K562 (cell line): Measurements from ENCODE around the gene CHRNA9. TPM values are rescaled to one million over a fixed set of nuclear protein-coding genes. Genes with fewer than 3 reads are reported as not detected.

Experiments used
- ARID1B ChIP-seq: fragments of 450-650 bp; IDR thresholded peaks from 2 replicates; pipeline ENCODE4 v1.6.1; 2016; ENCODE audit warnings: antibody characterized with exemption, mild to moderate bottlenecking, inconsistent platforms
- RBM15 ChIP-seq: fragments of 200-400 bp; formaldehyde crosslinking; IDR thresholded peaks from 2 replicates; pipeline ENCODE4 v1.6.1; 2018; ENCODE audit warnings: mild to moderate bottlenecking, low read length, moderate library complexity; ENCODE audit not compliant: insufficient read depth
- SMAD3 ChIP-seq: fragments of 450-650 bp; formaldehyde crosslinking; conservative IDR thresholded peaks from 2 replicates; pipeline ENCODE4 v1.4.0; 2020; ENCODE audit warnings: mild to moderate bottlenecking
- STAT5A ChIP-seq: IDR thresholded peaks from 2 replicates; pipeline ENCODE4 v1.6.1; 2012; ENCODE audit warnings: low read length, inconsistent platforms, borderline replicate concordance
- ZNF263 ChIP-seq: sonication (generic); formaldehyde crosslinking; IDR thresholded peaks from 2 replicates; pipeline ENCODE4 v1.8.0; 2022; ENCODE audit warnings: mild to moderate bottlenecking, missing genetic modification reagents, borderline replicate concordance
- polyA plus RNA-seq, 8 experiments: library from polyadenylated mRNA; depleted of rRNA in 4 of 8; stranded (reverse) in 5 of 8; unstranded in 3 of 8; fragments of >200 nt; fragmentation: Nextera tagmentation in 2 of 8; fragmentation: Illumina TruSeq in 1 of 8; extraction: Ambion mirVana in 2 of 8; extraction: Trizol in 1 of 8; gene quantifications; 2 replicates each; pipeline versions ENCODE4 v1.2.1 to v1.2.3, GENCODE V29; 2011 to 2014; ENCODE audit warnings: inconsistent platforms in 1 of 8, missing spikeins in 1 of 8
- total RNA-seq, 7 experiments: library from RNA; depleted of rRNA in 6 of 7; stranded (reverse); fragments of >200 nt in 6 of 7; fragmentation: Illumina TruSeq in 2 of 7; extraction: Trizol in 2 of 7; gene quantifications; 2 replicates each; pipeline versions ENCODE4 v1.2.1 to v1.2.3, GENCODE V29; 2011 to 2021; ENCODE audit warnings: low replicate concordance in 1 of 7
- TF ChIP-seq, protein P1 (sequence below), 3 experiments: IDR thresholded peaks in 2 of 3; conservative IDR thresholded peaks in 1 of 3; 2 replicates each; pipeline ENCODE4 v1.5.1; 2011 to 2012; ENCODE audit warnings: low read length in 3 of 3, mild to moderate bottlenecking in 3 of 3, control low read depth in 2 of 3, improper control_type of control experiment in 1 of 3, inconsistent platforms in 1 of 3, low read depth in 1 of 3, mixed read lengths in 1 of 3, moderate library complexity in 1 of 3; ENCODE audit not compliant: insufficient read depth in 2 of 3
- TF ChIP-seq, protein P2 (sequence below): sonication (generic); formaldehyde crosslinking; IDR thresholded peaks from 2 replicates; pipeline ENCODE4 v1.8.1; 2022; ENCODE audit warnings: missing genetic modification reagents
- TF ChIP-seq, protein P3 (sequence below), 2 experiments: IDR thresholded peaks in 1 of 2; conservative IDR thresholded peaks in 1 of 2; 2 replicates each; pipeline ENCODE4 v1.6.1; 2016; ENCODE audit warnings: low read depth in 2 of 2, mild to moderate bottlenecking in 1 of 2, missing compliant biosample characterization in 1 of 2, missing genetic modification characterization in 1 of 2, moderate library complexity in 1 of 2
- TF ChIP-seq, protein P4 (sequence below): sonication (generic); formaldehyde crosslinking; IDR thresholded peaks from 2 replicates; pipeline ENCODE4 v1.8.1; 2023; ENCODE audit warnings: mild to moderate bottlenecking, missing genetic modification reagents

The CHRNA9 gene
- total and polyA plus RNA-seq, 9 of the 15 experiments (the other 6 are each of a cell fraction or from before 2014, with no cell fraction given) = not detected

DNA sequence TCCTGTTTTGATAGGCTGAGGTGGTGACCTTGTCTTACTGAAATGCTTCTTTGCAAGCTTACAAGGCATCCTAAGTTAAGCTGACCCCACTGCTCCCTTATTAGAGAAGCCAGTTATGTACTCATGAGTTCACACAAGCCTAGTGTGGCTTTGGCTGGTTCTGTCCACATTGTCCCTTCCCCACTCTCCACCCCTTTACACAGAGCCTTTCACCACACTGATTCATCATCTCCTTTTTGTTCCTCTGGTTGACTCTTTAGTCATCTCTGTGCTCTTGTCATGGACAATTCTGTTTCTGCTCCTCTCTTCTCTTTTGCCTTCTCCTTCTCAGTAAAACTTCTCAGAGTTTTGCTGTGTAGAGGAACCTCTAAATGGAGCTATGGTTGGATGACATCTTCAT, 4.9 kb downstream of the CHRNA9 start (continued):
- TF ChIP-seq, protein P1, sequence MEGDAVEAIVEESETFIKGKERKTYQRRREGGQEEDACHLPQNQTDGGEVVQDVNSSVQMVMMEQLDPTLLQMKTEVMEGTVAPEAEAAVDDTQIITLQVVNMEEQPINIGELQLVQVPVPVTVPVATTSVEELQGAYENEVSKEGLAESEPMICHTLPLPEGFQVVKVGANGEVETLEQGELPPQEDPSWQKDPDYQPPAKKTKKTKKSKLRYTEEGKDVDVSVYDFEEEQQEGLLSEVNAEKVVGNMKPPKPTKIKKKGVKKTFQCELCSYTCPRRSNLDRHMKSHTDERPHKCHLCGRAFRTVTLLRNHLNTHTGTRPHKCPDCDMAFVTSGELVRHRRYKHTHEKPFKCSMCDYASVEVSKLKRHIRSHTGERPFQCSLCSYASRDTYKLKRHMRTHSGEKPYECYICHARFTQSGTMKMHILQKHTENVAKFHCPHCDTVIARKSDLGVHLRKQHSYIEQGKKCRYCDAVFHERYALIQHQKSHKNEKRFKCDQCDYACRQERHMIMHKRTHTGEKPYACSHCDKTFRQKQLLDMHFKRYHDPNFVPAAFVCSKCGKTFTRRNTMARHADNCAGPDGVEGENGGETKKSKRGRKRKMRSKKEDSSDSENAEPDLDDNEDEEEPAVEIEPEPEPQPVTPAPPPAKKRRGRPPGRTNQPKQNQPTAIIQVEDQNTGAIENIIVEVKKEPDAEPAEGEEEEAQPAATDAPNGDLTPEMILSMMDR (IDR thresholded peaks at IDR 0.05 in 2 of 3, conservative IDR thresholded peaks at IDR 0.05 in 1 of 3; ENCODE audit: insufficient read depth in 2 of 3, low read depth in 1 of 3, low read length in 3 of 3) = no peak
- TF ChIP-seq RBM15 (no peak), ARID1B (no peak), ZNF263 (no peak), STAT5A (no peak), SMAD3 (CRISPR knock-in tag) (no peak)
- TF ChIP-seq, protein P2, sequence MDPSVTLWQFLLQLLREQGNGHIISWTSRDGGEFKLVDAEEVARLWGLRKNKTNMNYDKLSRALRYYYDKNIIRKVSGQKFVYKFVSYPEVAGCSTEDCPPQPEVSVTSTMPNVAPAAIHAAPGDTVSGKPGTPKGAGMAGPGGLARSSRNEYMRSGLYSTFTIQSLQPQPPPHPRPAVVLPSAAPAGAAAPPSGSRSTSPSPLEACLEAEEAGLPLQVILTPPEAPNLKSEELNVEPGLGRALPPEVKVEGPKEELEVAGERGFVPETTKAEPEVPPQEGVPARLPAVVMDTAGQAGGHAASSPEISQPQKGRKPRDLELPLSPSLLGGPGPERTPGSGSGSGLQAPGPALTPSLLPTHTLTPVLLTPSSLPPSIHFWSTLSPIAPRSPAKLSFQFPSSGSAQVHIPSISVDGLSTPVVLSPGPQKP (CRISPR knock-in tag) = no peak
- TF ChIP-seq, protein P3, sequence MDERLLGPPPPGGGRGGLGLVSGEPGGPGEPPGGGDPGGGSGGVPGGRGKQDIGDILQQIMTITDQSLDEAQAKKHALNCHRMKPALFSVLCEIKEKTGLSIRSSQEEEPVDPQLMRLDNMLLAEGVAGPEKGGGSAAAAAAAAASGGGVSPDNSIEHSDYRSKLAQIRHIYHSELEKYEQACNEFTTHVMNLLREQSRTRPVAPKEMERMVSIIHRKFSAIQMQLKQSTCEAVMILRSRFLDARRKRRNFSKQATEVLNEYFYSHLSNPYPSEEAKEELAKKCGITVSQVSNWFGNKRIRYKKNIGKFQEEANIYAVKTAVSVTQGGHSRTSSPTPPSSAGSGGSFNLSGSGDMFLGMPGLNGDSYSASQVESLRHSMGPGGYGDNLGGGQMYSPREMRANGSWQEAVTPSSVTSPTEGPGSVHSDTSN (CRISPR knock-in tag; IDR thresholded peaks at IDR 0.05; ENCODE audit: low read depth) = no peak
- TF ChIP-seq, protein P3 (tag; conservative IDR thresholded peaks at IDR 0.05; ENCODE audit: low read depth) = no peak
- TF ChIP-seq, protein P4, sequence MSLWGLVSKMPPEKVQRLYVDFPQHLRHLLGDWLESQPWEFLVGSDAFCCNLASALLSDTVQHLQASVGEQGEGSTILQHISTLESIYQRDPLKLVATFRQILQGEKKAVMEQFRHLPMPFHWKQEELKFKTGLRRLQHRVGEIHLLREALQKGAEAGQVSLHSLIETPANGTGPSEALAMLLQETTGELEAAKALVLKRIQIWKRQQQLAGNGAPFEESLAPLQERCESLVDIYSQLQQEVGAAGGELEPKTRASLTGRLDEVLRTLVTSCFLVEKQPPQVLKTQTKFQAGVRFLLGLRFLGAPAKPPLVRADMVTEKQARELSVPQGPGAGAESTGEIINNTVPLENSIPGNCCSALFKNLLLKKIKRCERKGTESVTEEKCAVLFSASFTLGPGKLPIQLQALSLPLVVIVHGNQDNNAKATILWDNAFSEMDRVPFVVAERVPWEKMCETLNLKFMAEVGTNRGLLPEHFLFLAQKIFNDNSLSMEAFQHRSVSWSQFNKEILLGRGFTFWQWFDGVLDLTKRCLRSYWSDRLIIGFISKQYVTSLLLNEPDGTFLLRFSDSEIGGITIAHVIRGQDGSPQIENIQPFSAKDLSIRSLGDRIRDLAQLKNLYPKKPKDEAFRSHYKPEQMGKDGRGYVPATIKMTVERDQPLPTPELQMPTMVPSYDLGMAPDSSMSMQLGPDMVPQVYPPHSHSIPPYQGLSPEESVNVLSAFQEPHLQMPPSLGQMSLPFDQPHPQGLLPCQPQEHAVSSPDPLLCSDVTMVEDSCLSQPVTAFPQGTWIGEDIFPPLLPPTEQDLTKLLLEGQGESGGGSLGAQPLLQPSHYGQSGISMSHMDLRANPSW (CRISPR knock-in tag) = no peak
